ENCODE measurements around the gene FBXL16. TPM values are rescaled to one million over a fixed set of nuclear protein-coding genes. Genes with fewer than 3 reads are reported as not detected.

FBXL16 gene
- total RNA-seq, 1 donor from 2014 or later = 0.75 TPM

GRCh38 chr16:750485-750884, 44.9 kb upstream of the FBXL16 start:
- H3K27me3 Mint-ChIP-seq = no peaks in the 10 kb centered on the region
- H3K36me3 Mint-ChIP-seq (ENCODE audit: low read depth) = no peaks in the 10 kb centered on the region
- H3K27ac Mint-ChIP-seq = no peak overlapping the region
- CTCF ChIA-PET = no interaction called here
- no peak overlapping the region for H3K4me3 Mint-ChIP-seq
- intact Hi-C loops (cut with micrococcal nuclease) = no loop called here
- H3K9me3 Mint-ChIP-seq = no peaks in the 10 kb centered on the region
- no peak for TF ChIP-seq CTCF (IDR thresholded peaks at IDR 0.05)
- POLR2A ChIA-PET = no interaction called here
- ATAC-seq (ENCODE audit: low read depth) (no peak), DNase-seq (no peak)
- H3K4me1 Mint-ChIP-seq = peaks cover 6% of the 10 kb centered on the region

GRCh38 chr16:749010-749409, 43.4 kb upstream of the FBXL16 start:
- ATAC-seq (ENCODE audit: low read depth) = no peak
- POLR2A ChIA-PET = no interaction called here
- H3K4me1 Mint-ChIP-seq = no peaks in the 10 kb centered on the region

GRCh38 chr16:747978-748746, 42.6 kb upstream of the FBXL16 start:
- intact Hi-C loops (cut with micrococcal nuclease) = no loop called here
- H3K27ac Mint-ChIP-seq = no peak overlapping the region
- no peaks in the 10 kb centered on the region for H3K36me3 Mint-ChIP-seq (ENCODE audit: low read depth)
- TF ChIP-seq CTCF (IDR thresholded peaks at IDR 0.05) = no peak
- POLR2A ChIA-PET = no interaction called here
- no peaks in the 10 kb centered on the region for H3K27me3 Mint-ChIP-seq
- H3K4me1 Mint-ChIP-seq = no peaks in the 10 kb centered on the region
- CTCF ChIA-PET = no interaction called here
- H3K9me3 Mint-ChIP-seq = no peaks in the 10 kb centered on the region
- no peak overlapping the region for H3K4me3 Mint-ChIP-seq
- no peak for DNase-seq
- ATAC-seq (ENCODE audit: low read depth) = no peak

More at GRCh38 chr16:749010-749409, 43.4 kb upstream of the FBXL16 start:
- no peak for TF ChIP-seq CTCF (IDR thresholded peaks at IDR 0.05)
- no peaks in the 10 kb centered on the region for H3K9me3 Mint-ChIP-seq
- intact Hi-C loops (cut with micrococcal nuclease) = no loop called here
- H3K4me3 Mint-ChIP-seq = no peak overlapping the region
- no peaks in the 10 kb centered on the region for H3K36me3 Mint-ChIP-seq (ENCODE audit: low read depth)
- DNase-seq = no peak
- CTCF ChIA-PET = no interaction called here
- no peaks in the 10 kb centered on the region for H3K27me3 Mint-ChIP-seq
- no peak overlapping the region for H3K27ac Mint-ChIP-seq

GRCh38 chr16:746637-747036, 41.0 kb upstream of the FBXL16 start:
- TF ChIP-seq CTCF (IDR thresholded peaks at IDR 0.05) = no peak
- CTCF ChIA-PET = no interaction called here
- Mint-ChIP-seq H3K4me3 (no peak overlapping the region), H3K9me3 (no peaks in the 10 kb centered on the region), H3K36me3 (ENCODE audit: low read depth) (no peaks in the 10 kb centered on the region), H3K27me3 (no peaks in the 10 kb centered on the region), H3K27ac (no peak overlapping the region), H3K4me1 (no peaks in the 10 kb centered on the region)
- POLR2A ChIA-PET = no interaction called here
- ATAC-seq (ENCODE audit: low read depth) (no peak), DNase-seq (no peak)
- intact Hi-C loops (cut with micrococcal nuclease) = no loop called here

GRCh38 chr16:745739-746138, 40.1 kb upstream of the FBXL16 start:
- no peak for TF ChIP-seq CTCF (IDR thresholded peaks at IDR 0.05)
- Mint-ChIP-seq H3K4me3 (no peak overlapping the region), H3K36me3 (ENCODE audit: low read depth) (no peaks in the 10 kb centered on the region), H3K9me3 (no peaks in the 10 kb centered on the region), H3K4me1 (no peaks in the 10 kb centered on the region), H3K27me3 (no peaks in the 10 kb centered on the region), H3K27ac (no peak overlapping the region)
- CTCF ChIA-PET = no interaction called here
- POLR2A ChIA-PET = interaction anchor here (0.8 kb wide), 1 partner anchor 170 kb away, joined by 3 read pairs; no protein-coding TSS in a partner anchor
- DNase-seq (no peak), ATAC-seq (ENCODE audit: low read depth) (no peak)
- intact Hi-C loops (cut with micrococcal nuclease) = no loop called here
